OCI-M1 (cell line): ENCODE measurements around the gene UBE2O.

Experiments used
- DNase-seq: peaks from one replicate; lab custom pipeline; 2025; lab: John Stamatoyannopoulos, UW

The UBE2O gene

DNA sequence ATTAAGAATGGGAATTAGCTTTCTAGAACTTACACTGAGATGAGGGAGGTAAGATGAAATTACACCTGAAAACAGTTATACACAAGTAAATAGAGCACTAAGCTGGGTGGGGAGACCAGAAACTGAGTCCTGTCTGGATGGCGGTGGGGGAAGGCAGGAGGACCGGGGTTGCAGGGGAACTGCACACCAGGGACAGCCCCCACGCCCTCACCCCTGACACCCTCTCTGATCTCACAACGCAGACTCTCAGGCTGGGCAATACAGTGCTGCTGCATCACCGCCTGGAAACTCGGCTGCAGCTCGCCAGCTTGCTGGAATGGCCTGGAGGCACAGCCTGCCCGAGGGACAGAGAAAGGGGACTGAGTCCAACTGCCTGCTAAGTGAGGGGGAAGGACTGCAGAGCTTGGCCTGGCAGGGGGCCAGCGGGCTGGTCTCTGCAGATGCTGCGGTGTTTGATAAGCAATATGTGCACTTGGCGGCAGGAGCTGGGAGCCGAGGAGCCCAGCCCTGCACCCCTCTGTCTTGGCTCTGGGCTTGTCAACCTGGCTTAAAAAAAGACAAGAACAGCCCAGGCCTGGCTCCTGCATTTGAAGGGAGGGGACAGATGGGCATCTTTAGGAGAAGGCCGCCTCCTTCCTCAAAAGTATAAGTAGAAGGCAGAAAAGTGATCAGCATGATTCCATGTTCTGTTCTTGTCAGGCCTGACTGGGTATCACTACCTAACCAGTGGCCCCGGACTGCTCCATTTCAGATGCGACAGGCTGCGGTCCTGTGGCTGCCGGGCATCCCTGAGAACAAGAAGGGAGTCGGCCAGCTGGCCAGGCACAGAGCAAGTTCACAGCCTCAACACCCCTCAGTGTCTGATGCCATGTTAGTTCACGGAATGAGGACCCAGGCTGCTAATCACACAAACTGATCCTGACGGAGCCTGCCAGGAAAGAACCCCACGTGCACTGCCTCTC lies 38.3 kb downstream of the UBE2O start:
- peak; percentile 95 for DNase-seq

DNA sequence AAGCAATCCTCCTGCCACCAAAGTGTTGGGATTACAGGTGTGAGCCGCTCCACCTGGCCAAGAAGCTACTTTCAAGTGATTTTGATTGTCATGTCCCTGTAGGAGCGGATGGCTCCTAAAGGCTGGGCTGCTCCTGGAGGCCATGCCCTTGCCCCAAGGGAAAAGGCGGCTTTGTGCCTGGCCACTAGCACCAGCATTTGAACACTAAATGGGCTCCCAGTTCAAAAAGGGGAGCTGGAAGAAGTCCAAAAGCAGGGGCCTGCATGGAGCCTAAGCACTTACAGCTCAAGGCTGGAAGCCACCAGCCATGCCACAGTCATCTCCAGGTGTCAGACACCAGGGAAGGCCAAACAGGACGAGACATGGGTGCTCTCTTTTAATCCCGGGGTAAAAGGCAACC lies 41.7 kb downstream of the UBE2O start:
- DNase-seq, result no peak

DNA sequence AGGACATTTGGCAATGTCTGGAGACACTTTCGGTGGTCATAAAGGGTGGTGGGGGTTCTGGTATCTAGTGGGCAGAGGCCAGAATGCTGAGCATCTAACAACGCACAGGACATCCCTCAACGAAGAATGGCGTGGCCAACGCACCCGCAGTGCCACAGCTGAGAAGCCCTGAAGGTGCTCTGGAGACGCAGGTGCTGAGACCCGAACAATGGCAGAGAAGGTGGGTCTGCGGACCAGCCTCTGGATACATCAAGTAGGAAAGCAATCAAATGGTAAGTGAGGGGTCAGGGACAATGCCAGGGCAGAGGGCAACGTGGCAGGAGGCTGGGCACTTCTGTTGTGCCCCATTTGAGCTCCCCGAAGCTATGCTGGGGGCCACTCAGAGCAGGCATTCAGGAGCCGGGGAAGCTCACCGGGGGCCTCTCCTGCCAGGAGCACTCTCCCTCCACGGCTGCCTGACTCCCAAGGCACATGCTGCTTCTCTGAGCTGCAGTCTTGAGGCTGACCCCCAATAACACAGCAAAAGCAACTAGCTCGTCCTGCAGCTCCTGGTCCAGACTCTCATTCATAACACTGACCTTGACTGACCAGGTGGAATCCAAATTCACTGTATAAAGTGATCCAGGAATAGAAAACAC lies 42.5 kb downstream of the UBE2O start:
- DNase-seq, result no peak

DNA sequence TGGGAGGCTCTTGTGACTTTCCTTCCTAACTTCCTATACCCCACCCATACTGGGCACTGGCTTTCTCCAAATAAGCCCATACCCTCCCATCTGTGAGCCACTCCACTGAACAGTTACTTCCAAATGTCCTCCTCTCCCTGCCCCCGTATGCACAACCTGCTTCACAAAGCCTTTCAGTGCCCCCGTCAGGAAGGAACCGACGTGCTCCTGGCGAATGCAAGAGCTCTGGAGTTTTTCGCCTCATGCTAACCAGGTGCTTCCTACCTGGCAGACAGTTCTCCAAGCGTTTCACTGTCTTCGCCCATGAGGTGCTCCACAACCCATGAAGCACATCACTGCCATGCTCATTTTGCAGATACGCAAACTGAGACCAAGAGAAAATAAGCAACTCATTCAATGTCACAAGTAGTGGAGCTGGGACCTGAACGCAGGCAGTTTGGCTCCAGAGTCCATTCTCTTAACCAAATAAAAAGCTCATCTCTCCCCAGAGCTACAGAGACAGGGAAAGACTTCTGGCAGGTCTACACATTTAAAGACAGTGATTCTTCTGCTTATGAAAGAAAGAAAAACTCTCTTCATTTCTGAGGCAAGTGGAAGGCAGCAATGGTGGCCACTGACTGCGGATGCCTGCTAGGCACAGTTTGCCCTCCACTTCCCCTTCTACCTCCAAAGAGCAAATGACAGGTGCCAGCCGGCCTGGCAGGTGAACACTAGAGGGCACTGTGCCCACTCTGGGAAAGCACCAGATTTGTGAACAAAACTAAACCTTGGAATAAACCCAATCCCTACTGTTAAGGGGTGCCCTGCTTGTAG lies 44.7 kb downstream of the UBE2O start:
- DNase-seq, result peak; percentile 81

DNA sequence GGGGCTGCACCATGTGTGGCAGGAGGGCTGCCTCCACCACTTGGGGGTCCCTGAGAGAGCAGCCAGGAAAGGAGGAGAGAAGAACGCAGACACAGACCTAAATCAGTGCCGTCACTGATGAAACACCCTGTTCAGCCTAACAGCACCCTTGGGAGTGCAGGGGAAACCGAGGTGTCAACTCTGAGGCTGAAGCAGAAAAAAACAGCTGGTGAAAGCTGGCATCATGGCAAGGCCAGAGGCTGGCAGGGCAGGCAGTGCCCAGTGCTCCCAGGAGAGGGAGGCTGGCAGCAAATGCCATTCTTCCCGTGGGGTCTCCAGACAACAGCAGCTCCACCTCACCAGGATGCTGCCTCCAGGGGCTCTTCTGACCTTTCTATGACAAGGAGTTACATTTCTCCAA lies 45.4 kb downstream of the UBE2O start:
- no peak for DNase-seq

DNA sequence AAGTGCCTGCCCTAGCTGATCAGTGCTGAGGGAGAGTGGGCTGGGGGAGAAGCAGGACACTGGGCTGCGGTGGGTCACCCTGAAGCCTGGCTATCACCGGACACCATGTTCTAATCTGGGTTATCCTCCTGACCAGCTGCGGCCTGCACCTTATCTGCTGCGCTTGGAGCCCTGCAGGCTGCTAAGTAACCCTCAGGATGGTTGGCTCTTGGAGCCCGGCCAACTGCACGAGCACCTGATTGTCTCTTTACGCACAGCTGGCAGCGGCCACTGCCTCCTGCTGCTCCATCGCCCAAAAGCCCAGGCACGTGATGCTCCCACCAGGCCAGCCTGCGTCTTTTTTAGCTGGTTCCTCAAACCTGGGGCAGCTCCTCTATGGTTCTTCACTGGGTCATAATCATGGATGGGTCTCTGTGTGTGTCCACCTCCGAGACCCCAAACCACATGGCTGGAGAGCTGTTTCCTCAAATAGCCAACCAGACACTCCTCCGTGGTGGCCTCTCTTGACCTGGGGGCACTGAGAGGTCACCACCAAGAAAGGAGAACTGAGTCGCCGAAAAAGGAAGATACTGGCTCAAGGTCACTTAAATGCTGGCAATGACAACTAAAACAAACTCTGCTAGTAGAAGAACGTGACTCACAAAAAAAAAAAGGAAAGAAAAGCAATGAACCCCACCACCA lies 46.8 kb downstream of the UBE2O start:
- peak; percentile 99 for DNase-seq

DNA sequence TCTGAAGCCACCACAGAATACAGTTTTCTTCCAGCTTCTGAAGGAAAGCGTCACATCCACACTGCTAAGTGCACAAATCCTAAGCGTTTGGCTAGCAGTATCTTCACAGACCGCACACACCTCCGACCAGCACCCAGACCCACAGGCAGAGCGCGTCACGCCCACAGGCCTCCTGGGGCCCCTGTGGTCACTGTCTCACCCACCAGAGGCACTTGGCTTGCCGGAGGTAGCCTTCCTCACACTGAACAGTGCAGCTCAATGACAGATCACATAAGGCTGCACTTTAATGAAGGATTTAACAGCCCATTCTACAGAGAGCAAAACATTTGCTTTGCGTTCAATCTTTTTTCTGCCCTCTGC lies 47.4 kb downstream of the UBE2O start:
- no peak for DNase-seq

DNA sequence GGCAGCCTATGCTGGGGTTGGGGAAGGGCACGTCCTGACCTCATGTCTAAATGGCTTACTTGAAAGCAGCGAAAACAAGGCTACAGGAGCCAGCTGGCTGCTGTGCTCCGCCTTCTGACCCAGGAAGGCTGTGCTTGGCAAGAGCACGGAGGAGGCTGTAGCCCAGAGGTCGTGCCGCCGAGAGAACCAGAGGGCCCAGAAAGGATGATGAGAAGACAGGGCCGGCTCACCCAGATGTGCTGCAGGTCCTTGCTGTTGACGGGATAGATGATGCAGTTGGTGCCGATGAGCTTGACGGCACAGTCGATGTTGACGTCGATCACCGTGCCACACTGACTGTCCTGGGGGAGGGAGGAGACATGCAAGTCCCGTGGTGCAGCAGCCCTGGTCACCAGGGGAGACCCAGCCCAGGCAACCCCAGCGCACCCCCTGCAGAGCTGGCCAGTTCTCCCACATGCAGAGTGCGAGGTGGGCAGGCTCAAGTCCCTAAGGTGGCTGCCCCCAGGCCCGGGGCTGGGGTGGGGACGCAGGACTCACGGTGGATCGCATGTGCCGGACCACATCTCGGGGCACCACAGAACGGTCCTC lies 47.9 kb downstream of the UBE2O start:
- DNase-seq, result no peak

DNA sequence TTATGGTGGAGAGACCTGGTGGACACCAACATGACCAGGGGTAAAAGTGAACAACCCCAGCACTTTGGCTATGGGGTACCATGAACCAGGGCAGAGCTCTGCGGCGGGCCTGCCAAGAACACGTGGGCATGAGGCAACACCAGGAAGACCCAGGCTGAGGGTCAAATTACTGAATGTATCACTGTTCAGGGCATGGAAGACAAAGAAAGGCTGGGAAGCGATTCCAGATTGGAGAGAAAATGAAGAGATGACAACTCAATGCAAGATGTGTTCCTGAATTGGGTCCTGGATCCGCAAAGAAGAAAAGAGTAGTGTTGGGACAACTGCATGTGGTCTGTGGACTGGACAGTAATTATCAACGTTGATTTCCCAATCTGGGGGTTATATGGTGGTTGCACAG lies 48.7 kb downstream of the UBE2O start:
- no peak for DNase-seq

DNA sequence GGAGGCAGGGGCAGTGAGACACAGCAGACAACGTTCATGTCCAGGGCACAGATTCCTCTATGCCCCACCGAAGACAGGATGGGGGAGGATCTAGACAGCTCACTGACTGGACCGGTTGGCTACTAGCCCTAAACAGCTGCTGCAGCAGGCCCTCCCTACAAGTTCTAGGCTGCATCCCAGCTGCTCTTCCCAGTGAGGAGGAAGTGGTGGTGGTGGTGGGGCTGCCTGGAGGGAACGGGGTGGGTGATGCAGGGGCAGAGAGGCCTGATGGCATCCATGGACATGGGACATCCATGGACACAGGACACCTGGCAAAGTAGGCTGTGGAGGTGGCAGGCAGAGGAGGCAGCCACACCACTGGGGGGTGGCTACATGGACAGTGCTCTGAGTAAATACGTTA lies 50.2 kb downstream of the UBE2O start:
- DNase-seq, result no peak

DNA sequence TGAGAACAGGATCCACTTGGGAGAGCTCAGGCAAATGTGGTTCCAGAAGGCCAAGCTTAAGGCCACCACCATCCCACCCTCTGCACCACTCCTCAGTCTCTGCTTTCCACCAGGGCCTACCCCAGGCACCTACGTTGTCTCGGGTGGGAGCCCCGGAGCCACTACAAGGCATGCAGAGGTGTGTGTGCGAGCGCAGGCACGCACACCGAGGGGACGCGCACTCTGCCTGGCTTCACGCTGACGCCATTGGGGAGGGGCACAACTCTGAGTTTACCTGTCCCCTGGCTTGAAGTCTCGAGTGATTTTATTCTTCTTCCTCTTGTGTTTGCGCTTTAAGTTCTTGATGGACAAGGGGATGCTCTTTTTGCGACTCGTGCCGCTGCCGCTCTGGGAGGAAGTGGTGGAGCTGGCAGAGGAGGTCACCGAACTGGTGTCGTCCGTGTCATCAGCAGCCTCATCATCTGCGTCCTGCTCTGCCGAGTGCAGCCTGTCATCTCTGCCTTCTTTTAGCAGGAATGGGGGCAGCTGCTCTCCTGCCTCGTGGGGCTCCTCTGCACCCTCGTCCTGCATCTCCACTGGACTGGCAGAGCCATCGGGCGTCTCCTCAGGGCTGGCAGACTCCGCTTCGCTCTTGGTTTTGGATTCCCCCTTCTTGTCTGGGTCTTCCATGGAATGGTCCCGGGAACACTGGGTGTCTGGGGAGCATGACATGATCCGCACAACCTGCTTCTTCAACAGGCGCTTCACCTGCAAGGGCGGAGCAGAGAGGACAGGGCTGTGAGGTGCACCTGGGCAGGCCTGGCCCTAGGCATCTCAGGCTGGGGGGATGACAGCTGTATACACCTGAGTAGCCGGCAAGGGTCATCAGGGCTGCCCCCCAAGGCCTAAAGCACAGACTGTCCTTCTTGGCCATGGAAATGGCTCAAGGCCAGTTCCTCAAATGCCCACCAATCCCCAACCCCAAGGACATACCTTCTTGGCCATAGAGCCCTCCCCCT lies 53.5 kb downstream of the UBE2O start:
- DNase-seq, result no peak

DNA sequence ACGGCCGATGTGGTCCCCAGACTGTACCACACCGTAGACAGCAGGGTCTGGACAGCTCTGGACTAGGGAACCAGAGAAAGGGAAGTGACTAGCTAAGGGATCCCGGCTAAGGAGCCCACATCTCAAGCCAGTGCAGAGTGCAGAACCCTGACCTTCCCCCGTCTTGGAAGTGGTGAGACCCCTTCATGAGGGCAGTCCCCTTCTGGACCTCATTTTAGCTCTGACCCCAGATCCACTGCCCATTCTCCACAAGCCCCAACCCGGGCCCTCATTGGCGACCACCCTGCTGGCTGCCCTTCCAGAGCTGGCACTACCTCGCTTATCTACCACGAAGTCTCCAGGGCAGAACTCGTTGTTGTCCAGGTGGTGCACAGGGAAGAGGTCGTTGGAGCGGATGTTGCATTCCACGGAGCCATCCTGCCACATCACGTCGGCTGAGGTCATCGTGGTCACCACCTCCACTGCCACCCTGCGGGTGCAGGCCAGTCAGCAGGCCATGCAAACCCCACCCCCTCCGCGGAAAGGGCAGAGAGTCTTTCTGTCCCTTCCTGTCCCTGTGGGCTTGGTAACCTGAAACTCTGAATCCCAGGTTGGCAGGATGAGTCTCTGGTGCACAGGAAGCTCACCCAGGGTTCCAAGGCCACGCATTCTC lies 54.3 kb downstream of the UBE2O start:
- DNase-seq, result no peak

DNA sequence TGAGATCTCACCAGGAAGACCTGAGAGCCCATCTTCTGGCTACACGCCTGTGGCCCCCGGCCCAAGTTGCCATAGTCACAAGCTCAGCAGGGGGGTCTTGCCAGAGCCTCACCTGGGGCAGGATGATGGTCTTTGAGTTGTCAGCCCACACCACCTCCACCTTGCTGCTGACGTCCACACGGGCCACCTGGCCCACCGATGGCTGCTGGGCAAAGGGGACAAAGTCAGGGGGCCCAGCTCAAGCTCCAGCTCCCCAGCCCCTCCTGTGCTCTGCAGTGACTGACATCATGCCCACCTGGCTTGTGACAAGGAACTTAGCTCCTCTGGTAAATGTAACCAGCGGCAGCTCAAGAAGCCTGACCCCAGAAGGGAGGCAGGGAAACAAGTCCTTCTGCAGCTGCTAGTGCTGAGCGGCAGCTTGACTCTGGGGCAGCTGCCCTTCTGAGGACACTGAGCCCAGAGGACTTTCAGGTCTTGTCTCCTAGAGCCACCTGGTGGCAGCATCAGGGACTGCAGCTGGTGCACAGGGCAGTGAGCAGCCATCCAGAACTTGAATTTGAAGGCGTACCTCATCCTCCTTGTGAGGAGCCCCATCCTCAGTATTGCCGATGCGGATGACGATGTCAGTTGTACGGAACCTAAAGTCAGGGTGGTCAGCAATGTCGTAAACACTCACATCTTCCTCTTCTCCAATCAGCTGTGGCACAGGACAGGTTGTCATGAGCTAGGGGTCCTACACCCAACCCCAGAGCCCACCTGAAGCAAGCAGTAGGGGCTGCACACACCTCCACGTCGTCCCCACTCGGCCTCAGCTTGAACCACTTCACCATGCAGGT lies 55.0 kb downstream of the UBE2O start:
- peak; percentile 90 for DNase-seq

DNA sequence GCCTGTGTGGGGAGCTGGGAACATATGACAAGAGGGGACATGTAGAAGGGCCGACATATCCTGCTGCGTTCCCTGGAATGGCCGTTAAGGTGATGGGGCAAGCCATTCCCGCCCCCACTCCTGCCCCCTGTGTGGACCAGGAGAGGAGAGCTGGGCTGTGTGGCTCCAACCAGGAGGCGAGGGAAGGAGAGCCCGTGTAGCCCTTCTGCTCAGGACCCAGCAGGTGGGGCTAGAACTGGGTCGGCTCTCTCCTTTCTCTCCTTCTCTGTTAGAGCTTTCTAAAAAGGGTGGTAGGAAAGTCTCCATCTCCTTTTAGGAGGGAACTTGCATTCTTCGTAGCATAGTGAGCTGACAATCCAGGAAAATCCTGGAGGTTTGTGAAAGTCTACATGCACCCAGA lies 55.8 kb downstream of the UBE2O start:
- DNase-seq, result no peak

DNA sequence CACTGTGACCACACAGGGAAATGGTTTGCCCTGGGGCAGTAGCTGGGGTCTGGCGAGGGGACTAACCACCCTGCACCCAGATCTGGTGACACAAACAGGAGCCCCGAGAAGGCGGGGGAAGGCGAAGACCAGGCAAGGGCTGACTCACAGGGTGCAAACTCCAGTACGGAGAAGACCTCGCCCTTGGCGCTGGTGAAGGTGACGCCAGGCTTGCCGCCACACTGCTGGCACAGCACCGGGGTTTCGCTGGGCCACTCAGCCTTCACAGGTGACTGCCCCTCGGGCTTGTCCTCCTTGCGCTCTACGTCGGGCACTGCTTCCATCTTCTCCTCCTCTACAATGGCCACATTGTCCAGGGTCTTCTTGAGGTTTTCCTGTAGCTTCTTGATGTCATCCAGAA lies 57.0 kb downstream of the UBE2O start:
- no peak for DNase-seq

DNA sequence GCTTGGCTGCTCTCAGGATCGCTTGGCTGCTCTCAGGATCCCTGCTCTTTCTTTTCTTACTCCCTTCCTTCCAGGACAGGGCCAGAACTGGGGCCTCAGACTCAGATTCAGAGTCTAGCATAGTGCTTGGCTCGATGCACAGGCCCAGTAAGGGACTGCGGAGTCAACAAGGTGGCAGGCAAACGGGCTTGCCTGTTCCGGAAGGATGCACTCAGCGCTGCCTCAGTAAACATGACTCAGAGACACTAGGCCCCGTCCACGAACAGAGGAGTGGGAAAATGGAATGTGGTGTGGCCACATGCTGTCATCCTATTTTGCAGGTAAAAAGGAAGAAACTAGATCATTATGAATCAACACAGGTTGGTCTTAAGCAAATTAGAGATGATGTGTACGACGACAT lies 58.8 kb downstream of the UBE2O start:
- DNase-seq, result no peak

DNA sequence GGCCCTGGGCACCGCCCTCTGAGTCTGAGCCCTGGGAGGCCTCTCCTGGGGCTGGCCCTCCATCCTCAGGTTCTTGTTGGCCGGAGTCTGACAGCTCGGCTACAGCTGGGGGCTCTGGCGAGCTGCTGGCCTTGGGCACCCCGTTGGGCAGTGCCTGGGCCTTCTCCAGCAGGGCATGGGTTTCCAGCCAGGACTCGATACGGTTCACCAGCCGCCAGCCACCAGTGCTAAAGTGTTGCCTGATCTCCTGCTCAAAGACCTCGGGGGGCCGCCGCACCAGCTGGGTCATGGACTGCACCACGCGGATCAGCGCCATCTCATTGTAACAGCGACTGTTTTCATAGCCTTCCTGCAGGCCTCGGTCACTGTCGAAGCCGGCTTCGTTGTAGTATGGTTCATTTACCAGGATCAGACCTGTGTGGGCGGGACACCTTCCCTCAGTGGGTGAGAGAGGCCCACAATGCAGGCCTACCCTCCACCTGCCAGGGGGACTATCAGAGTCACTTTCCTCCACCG lies 61.7 kb downstream of the UBE2O start:
- no peak for DNase-seq

DNA sequence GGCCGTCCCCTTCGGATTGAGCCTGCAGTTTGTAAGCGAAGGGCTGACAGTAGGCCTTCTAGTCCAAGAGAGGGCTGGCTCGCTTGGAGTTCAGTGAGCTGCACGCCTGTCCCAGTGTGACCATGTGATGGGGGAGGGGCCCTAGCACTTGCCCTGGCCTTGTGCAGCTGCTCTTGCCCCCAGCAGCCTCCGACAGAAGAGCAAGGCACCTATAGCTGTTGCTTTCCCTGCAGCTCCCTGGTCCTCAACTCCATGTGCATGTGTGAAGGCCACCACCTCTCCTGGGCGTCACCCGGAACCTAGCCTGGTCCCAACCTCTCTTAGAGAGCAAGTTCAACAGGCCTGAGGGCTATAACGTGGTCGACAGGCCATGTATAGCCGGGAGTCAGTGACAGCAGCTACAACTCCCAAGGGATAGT lies 62.9 kb downstream of the UBE2O start:
- no peak for DNase-seq
